ENCODE results near the gene MST1R. TPM values are rescaled to one million over a fixed set of nuclear protein-coding genes. Genes with fewer than 3 reads are reported as not detected.

MST1R gene
- total and polyA plus RNA-seq, 9 of the 15 experiments (the other 6 are each of a cell fraction or from before 2014, with no cell fraction given) = 1.3 to 10.0 (median 3.8) TPM

- FAIRE-seq (no peak), ATAC-seq (no peak), DNase-seq (ENCODE audit: extremely low read depth in 1 of 4, low spot score in 3 of 4) (no peak)
- H3K9me3 ChIP-seq (replicated peaks; ENCODE audit: control insufficient read depth, insufficient read depth, low read depth, low read length) = no peaks in the 10 kb centered on the region
- POLR2A ChIA-PET = interaction anchor here (0.6 kb wide), 1 partner anchor 1065 kb away, joined by 3 read pairs; no protein-coding TSS in a partner anchor
- no peaks in the 10 kb centered on the region for H4K20me1 ChIP-seq (replicated peaks; ENCODE audit: control insufficient read depth, insufficient read depth, low read length)
- H3K27me3 ChIP-seq (ENCODE audit: control insufficient read depth in 2 of 2, insufficient read depth in 2 of 2, low read length in 2 of 2) = no peaks in the 10 kb centered on the region
- H3K4me2 ChIP-seq (ENCODE audit: insufficient read depth, low read length) = no peak overlapping the region
- CTCF ChIA-PET (ENCODE audit: low intra/inter-chr PET ratio) = no interaction called here
- H3K4me1 ChIP-seq (replicated peaks in 1 of 2; ENCODE audit: control insufficient read depth in 2 of 2, insufficient read depth in 2 of 2, low read length in 2 of 2) = peaks cover 3 to 12% of the 10 kb centered on the region in 2 experiments; a peak in 4 of 5 replicates
- intact Hi-C loops (cut with micrococcal nuclease) (no loop called here), in situ Hi-C loops (cut with MboI) (no loop called here)
- no peaks in the 10 kb centered on the region for H3K79me2 ChIP-seq (ENCODE audit: control insufficient read depth, insufficient read depth, low read length)
- BruUV-seq (replicated peaks) = no TSS peak
- H3K9me1 ChIP-seq (ENCODE audit: control insufficient read depth, insufficient read depth, low read length) = no peaks in the 10 kb centered on the region
- no peak overlapping the region for H3K9ac ChIP-seq (ENCODE audit: insufficient read depth in 1 of 2, low read depth in 2 of 2, low read length in 2 of 2)
- WGBS (ENCODE audit: insufficient coverage, low coverage, missing lambda C conversion rate) = 61% methylated on average over 6 of the region's 9 CpGs
- no peak overlapping the region for H3K27ac ChIP-seq (ENCODE audit: extremely low read depth, low read depth, low read length)
- H3K36me3 ChIP-seq (ENCODE audit: control insufficient read depth, insufficient read depth, low read length) = peaks cover 4% of the 10 kb centered on the region; the same call in 1 of the 3 replicates
- H3K4me3 ChIP-seq = no peak overlapping the region
- H2AFZ ChIP-seq (ENCODE audit: low read depth, low read length) = no peak overlapping the region
- TF ChIP-seq HEY1 (CRISPR knock-in tag; IDR thresholded peaks at IDR 0.05; ENCODE audit: borderline replicate concordance) (no peak), SMAD4 (CRISPR knock-in tag; conservative IDR thresholded peaks at IDR 0.05) (no peak), MBD1 (CRISPR knock-in tag; IDR thresholded peaks at IDR 0.05) (no peak), ZNF354B (CRISPR knock-in tag; IDR thresholded peaks at IDR 0.05) (no peak)
- TF ChIP-seq, protein P1, sequence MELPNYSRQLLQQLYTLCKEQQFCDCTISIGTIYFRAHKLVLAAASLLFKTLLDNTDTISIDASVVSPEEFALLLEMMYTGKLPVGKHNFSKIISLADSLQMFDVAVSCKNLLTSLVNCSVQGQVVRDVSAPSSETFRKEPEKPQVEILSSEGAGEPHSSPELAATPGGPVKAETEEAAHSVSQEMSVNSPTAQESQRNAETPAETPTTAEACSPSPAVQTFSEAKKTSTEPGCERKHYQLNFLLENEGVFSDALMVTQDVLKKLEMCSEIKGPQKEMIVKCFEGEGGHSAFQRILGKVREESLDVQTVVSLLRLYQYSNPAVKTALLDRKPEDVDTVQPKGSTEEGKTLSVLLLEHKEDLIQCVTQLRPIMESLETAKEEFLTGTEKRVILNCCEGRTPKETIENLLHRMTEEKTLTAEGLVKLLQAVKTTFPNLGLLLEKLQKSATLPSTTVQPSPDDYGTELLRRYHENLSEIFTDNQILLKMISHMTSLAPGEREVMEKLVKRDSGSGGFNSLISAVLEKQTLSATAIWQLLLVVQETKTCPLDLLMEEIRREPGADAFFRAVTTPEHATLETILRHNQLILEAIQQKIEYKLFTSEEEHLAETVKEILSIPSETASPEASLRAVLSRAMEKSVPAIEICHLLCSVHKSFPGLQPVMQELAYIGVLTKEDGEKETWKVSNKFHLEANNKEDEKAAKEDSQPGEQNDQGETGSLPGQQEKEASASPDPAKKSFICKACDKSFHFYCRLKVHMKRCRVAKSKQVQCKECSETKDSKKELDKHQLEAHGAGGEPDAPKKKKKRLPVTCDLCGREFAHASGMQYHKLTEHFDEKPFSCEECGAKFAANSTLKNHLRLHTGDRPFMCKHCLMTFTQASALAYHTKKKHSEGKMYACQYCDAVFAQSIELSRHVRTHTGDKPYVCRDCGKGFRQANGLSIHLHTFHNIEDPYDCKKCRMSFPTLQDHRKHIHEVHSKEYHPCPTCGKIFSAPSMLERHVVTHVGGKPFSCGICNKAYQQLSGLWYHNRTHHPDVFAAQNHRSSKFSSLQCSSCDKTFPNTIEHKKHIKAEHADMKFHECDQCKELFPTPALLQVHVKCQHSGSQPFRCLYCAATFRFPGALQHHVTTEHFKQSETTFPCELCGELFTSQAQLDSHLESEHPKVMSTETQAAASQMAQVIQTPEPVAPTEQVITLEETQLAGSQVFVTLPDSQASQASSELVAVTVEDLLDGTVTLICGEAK (IDR thresholded peaks at IDR 0.05) = no peak
- TF ChIP-seq, protein P1 (CRISPR knock-in tag; IDR thresholded peaks at IDR 0.05) = no peak
These were observed 7.9 kb downstream of the MST1R start for GRCh38 chr3:49895791-49896190.
